Adrenal gland (tissue), 5 donors: ENCODE data around the gene C1R.

Experiments
- CTCF ChIP-seq, 6 experiments: fragments of 450-650 bp in 4 of 6; fragments of 200-600 bp in 2 of 6; sonication (generic) in 1 of 6; IDR thresholded peaks; 1 replicate in 5 of 6; 2 replicates in 1 of 6; pipeline versions ENCODE4 v1.5.1 to v1.8.0; 2016 to 2021; ENCODE audit warnings: antibody characterized with exemption in 6 of 6, mild to moderate bottlenecking in 2 of 6, moderate library complexity in 1 of 6
- POLR2A ChIP-seq, 2 donors: fragments of 450-650 bp; IDR thresholded peaks; one replicate each; pipeline ENCODE4 v1.6.1; 2017; ENCODE audit warnings: antibody characterized with exemption in 2 of 2, mild to moderate bottlenecking in 2 of 2, moderate library complexity in 1 of 2
- donor health status: DM: no; HTN: no; CAD: no.

- TF ChIP-seq CTCF (IDR thresholded peaks at IDR 0.05) (no peak), POLR2A (IDR thresholded peaks at IDR 0.05) (no peak)
Observed at GRCh38 chr12:7032990-7033389, 59.3 kb downstream of the C1R start.
